Keratinocyte (primary cell): Measurements from ENCODE around the gene MAGI2. TPM values are rescaled to one million over a fixed set of nuclear protein-coding genes. Genes with fewer than 3 reads are reported as not detected.

Experiments
- DNase-seq: peaks from one replicate; pipeline ENCODE4 v3.0.0-alpha.2; 2011; ENCODE audit warnings: low read depth, missing footprints, low spot score
- FAIRE-seq: peaks from 2 replicates; lab custom pipeline; 2011; peaks lifted over from hg19 to GRCh38; lab: Jason Lieb, UNC
- H2AFZ ChIP-seq: 2 replicates; pipeline ENCODE4 v1.6.0; 2012; ENCODE audit warnings: low read length, control low read depth, inconsistent platforms; ENCODE audit not compliant: control insufficient read depth
- H3K27ac ChIP-seq: 2 replicates; pipeline ENCODE4 v1.5.1; 2011; ENCODE audit warnings: low read length; ENCODE audit not compliant: control insufficient read depth, insufficient read depth
- H3K27me3 ChIP-seq: 3 replicates; pipeline ENCODE4 v1.6.0; 2011; ENCODE audit warnings: low read length; ENCODE audit not compliant: control insufficient read depth, insufficient read depth; ENCODE audit errors: extremely low read depth
- H3K36me3 ChIP-seq, 2 experiments: 2 replicates in 1 of 2; 3 replicates in 1 of 2; pipeline ENCODE4 v1.5.1; 2011; ENCODE audit warnings: low read length in 2 of 2, mild to moderate bottlenecking in 1 of 2; ENCODE audit not compliant: control insufficient read depth in 2 of 2, insufficient read depth in 2 of 2; ENCODE audit errors: extremely low read depth in 1 of 2
- H3K4me1 ChIP-seq: 3 replicates; pipeline ENCODE4 v1.5.1; 2011; ENCODE audit warnings: low read length; ENCODE audit not compliant: control insufficient read depth, insufficient read depth; ENCODE audit errors: extremely low read depth
- H3K4me2 ChIP-seq: 3 replicates; pipeline ENCODE4 v1.6.0; 2011; ENCODE audit warnings: low read depth, low read length; ENCODE audit not compliant: control insufficient read depth, insufficient read depth; ENCODE audit errors: extremely low read depth
- H3K4me3 ChIP-seq, 3 experiments: fragments of 200-600 bp in 1 of 3; sonication (generic) in 1 of 3; 2 replicates in 2 of 3; 3 replicates in 1 of 3; pipeline ENCODE4 v1.5.1; 2011 to 2016; ENCODE audit warnings: low read length in 3 of 3, mild to moderate bottlenecking in 3 of 3, control low read depth in 2 of 3, inconsistent platforms in 1 of 3, low read depth in 1 of 3, mixed read lengths in 1 of 3, mixed run types in 1 of 3, moderate library complexity in 1 of 3; ENCODE audit not compliant: control insufficient read depth in 2 of 3, insufficient read depth in 2 of 3; ENCODE audit errors: extremely low read depth in 1 of 3
- H3K79me2 ChIP-seq: 2 replicates; pipeline ENCODE4 v1.6.0; 2012; ENCODE audit warnings: low read length; ENCODE audit not compliant: control insufficient read depth, insufficient read depth
- H3K9ac ChIP-seq: 3 replicates; pipeline ENCODE4 v1.6.0; 2011; ENCODE audit warnings: low read length; ENCODE audit not compliant: control insufficient read depth, insufficient read depth; ENCODE audit errors: extremely low read depth
- H3K9me1 ChIP-seq: 3 replicates; pipeline ENCODE4 v1.6.0; 2011; ENCODE audit warnings: low read length; ENCODE audit not compliant: control insufficient read depth, insufficient read depth; ENCODE audit errors: extremely low read depth
- H3K9me3 ChIP-seq: 2 replicates; pipeline ENCODE4 v1.5.1; 2012; ENCODE audit warnings: low read depth, low read length; ENCODE audit not compliant: control insufficient read depth
- H4K20me1 ChIP-seq: 3 replicates; pipeline ENCODE4 v1.6.0; 2011; ENCODE audit warnings: low read length; ENCODE audit not compliant: control insufficient read depth, insufficient read depth; ENCODE audit errors: extremely low read depth
- EZH2 ChIP-seq: IDR thresholded peaks from one replicate; pipeline ENCODE4 v1.6.1; 2012; ENCODE audit warnings: inconsistent platforms, mild to moderate bottlenecking, low read length, moderate library complexity
- dilution Hi-C: fragments of 300-500 bp; cut with MboI; formaldehyde crosslinking; loops from one replicate; pipeline ENCODE4 v1.7.0; 2020; ENCODE audit warnings: low sequenced_read_pairs; ENCODE audit not compliant: extremely low pct_ligation_motif_present
- polyA plus RNA-seq, 5 experiments: library from polyadenylated mRNA; depleted of rRNA in 3 of 5; stranded (reverse) in 3 of 5; stranded (forward) in 1 of 5; unstranded in 1 of 5; fragments of >200 nt; gene quantifications; 1 replicate in 1 of 5; 2 replicates in 3 of 5; 3 replicates in 1 of 5; pipeline versions ENCODE4 v1.2.1 to v1.2.3, GENCODE V29; 2011 to 2012; ENCODE audit warnings: missing spikeins in 2 of 5, low read depth in 1 of 5, low replicate concordance in 1 of 5
- TF ChIP-seq, protein P1 (sequence below), 3 experiments: IDR thresholded peaks in 1 of 3; conservative IDR thresholded peaks in 1 of 3; optimal IDR thresholded peaks in 1 of 3; 2 replicates in 2 of 3; 3 replicates in 1 of 3; pipeline versions ENCODE3 to v1.5.1; 2011; ENCODE audit warnings: low read length in 3 of 3, mild to moderate bottlenecking in 3 of 3, moderate library complexity in 2 of 3, control low read depth in 1 of 3, inconsistent platforms in 1 of 3; ENCODE audit not compliant: insufficient read depth in 2 of 3; ENCODE audit errors: extremely low read depth in 1 of 3

The MAGI2 gene
- polyA plus RNA-seq, 1 donor (not counting 4 experiments of a cell fraction or from before 2014, with no cell fraction given) = 0.07 TPM

DNA sequence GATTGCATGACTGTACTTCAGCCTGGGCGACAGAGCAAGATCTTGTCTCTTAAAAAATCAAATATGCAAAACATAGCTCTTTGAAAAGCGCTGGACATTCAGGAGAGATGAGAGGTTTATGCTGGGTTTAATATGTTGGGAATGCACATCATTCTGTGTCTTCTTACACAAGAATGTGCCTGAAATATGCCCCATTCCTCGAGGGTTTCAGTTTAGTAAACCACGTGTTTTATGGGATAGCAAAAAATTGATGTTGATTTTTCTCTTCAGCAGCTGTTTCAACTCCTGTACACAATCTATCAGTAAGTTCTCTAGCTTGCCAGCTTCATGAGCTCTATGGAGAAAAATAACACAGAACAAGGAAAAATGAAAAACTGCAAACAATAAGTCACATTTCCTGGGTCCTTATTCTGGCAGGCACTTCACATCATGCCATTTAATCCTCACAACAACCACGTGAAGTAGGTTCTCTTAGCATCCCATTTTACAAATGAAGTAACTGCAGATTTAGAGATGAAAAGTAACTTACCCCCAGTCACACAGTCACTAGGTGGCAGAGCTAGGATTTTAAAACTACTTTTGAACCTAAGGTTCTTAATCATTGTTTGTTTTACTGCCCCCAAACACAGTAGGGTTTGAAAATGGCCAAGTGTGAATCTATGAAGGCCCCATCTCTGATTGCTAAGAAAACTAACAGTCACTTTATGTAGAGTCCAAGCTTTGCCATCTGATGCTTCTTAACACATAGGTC is 1231.3 kb downstream of the MAGI2 start:
- TF ChIP-seq, protein P1, sequence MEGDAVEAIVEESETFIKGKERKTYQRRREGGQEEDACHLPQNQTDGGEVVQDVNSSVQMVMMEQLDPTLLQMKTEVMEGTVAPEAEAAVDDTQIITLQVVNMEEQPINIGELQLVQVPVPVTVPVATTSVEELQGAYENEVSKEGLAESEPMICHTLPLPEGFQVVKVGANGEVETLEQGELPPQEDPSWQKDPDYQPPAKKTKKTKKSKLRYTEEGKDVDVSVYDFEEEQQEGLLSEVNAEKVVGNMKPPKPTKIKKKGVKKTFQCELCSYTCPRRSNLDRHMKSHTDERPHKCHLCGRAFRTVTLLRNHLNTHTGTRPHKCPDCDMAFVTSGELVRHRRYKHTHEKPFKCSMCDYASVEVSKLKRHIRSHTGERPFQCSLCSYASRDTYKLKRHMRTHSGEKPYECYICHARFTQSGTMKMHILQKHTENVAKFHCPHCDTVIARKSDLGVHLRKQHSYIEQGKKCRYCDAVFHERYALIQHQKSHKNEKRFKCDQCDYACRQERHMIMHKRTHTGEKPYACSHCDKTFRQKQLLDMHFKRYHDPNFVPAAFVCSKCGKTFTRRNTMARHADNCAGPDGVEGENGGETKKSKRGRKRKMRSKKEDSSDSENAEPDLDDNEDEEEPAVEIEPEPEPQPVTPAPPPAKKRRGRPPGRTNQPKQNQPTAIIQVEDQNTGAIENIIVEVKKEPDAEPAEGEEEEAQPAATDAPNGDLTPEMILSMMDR (optimal IDR thresholded peaks at IDR 0.05 in 1 of 3, IDR thresholded peaks at IDR 0.05 in 1 of 3, conservative IDR thresholded peaks at IDR 0.05 in 1 of 3; ENCODE audit: extremely low read depth in 1 of 3, insufficient read depth in 2 of 3, low read length in 3 of 3) = no peak
- no peak for TF ChIP-seq EZH2
- no peaks in the 10 kb centered on the region for H3K9me1 ChIP-seq
- no peak overlapping the region for H3K4me2 ChIP-seq
- no peaks in the 10 kb centered on the region for H3K36me3 ChIP-seq
- no peaks in the 10 kb centered on the region for H3K9me3 ChIP-seq
- no peak overlapping the region for H3K9ac ChIP-seq
- no peaks in the 10 kb centered on the region for H3K27me3 ChIP-seq
- no peaks in the 10 kb centered on the region for H3K79me2 ChIP-seq
- FAIRE-seq (no peak), DNase-seq (no peak)
- no peaks in the 10 kb centered on the region for H4K20me1 ChIP-seq
- dilution Hi-C loops = no loop called here
- no peak overlapping the region for H2AFZ ChIP-seq
- H3K4me3 ChIP-seq = no peak overlapping the region
- no peaks in the 10 kb centered on the region for H3K4me1 ChIP-seq
- no peak overlapping the region for H3K27ac ChIP-seq

DNA sequence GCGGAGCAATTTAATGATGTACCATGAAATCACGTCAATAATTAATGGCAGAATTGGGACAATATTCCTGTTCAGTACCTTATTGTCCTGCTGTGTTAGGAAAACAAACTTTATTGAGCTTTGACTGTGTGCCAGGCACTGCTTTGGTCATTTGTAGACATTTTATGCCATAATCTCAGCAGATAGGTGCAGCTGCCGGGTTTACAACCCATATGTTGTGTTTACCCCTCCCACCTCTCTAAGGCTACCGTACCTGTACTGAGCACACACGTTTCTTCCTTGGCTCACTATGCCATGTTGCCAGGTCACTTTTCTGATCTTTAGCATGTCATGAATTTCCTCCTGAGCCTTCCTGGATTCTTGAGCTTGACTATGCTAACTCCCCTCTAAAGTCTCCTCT is 1232.7 kb downstream of the MAGI2 start:
- H3K79me2 ChIP-seq = no peaks in the 10 kb centered on the region
- no peaks in the 10 kb centered on the region for H3K36me3 ChIP-seq
- no peak overlapping the region for H2AFZ ChIP-seq
- H3K4me3 ChIP-seq = no peak overlapping the region
- H3K9me1 ChIP-seq = no peaks in the 10 kb centered on the region
- dilution Hi-C loops = no loop called here
- FAIRE-seq (no peak), DNase-seq (no peak)
- no peaks in the 10 kb centered on the region for H3K4me1 ChIP-seq
- no peaks in the 10 kb centered on the region for H4K20me1 ChIP-seq
- no peaks in the 10 kb centered on the region for H3K27me3 ChIP-seq
- H3K9me3 ChIP-seq = no peaks in the 10 kb centered on the region
- TF ChIP-seq EZH2 = no peak
- TF ChIP-seq, protein P1 (optimal IDR thresholded peaks at IDR 0.05 in 1 of 3, IDR thresholded peaks at IDR 0.05 in 1 of 3, conservative IDR thresholded peaks at IDR 0.05 in 1 of 3; ENCODE audit: extremely low read depth in 1 of 3, insufficient read depth in 2 of 3, low read length in 3 of 3) = no peak
- H3K27ac ChIP-seq = no peak overlapping the region
- H3K4me2 ChIP-seq = no peak overlapping the region
- H3K9ac ChIP-seq = no peak overlapping the region
